H1 (cell line): Measurements from ENCODE around the gene FASLG. TPM values are rescaled to one million over a fixed set of nuclear protein-coding genes. Genes with fewer than 3 reads are reported as not detected.

Source experiments
- CTCF ChIA-PET: fragments of 300-600 bp; sonication (Branson Sonifier 250); formaldehyde crosslinking; loops from one replicate; lab custom pipeline; 2021; ENCODE audit not compliant: partially characterized antibody; lab: Charles Lee
- POLR2A ChIA-PET: fragments of 300-600 bp; sonication (Branson Sonifier 250); formaldehyde crosslinking; loops from one replicate; lab custom pipeline; 2021; ENCODE audit warnings: inconsistent platforms; ENCODE audit not compliant: partially characterized antibody; lab: Charles Lee
- DNase-seq, 2 experiments: peaks; one replicate each; pipeline versions ENCODE4 v3.0.0 to v3.0.0-alpha.2; 2010 to 2022; ENCODE audit warnings: low spot score in 2 of 2, low read depth in 1 of 2, mixed read lengths in 1 of 2
- FAIRE-seq: peaks from 2 replicates; lab custom pipeline; 2011; peaks lifted over from hg19 to GRCh38; lab: Jason Lieb, UNC
- H2AFZ ChIP-seq: 2 replicates; pipeline ENCODE4 v1.8.1; 2012; ENCODE audit warnings: low read length, inconsistent platforms
- H2AK5ac ChIP-seq: 2 replicates; pipeline ENCODE4 v1.6.1; 2013; ENCODE audit warnings: low read depth, low read length
- H2BK120ac ChIP-seq: replicated peaks from 2 replicates; pipeline ENCODE3; 2013; ENCODE audit warnings: low read depth, low read length, inconsistent platforms
- H2BK12ac ChIP-seq: 2 replicates; pipeline ENCODE4 v1.6.1; 2013; ENCODE audit warnings: low read depth, low read length
- H2BK15ac ChIP-seq: 2 replicates; pipeline ENCODE4 v1.6.1; 2013; ENCODE audit warnings: low read length
- H2BK20ac ChIP-seq: 2 replicates; pipeline ENCODE4 v1.6.1; 2013; ENCODE audit warnings: low read length
- H2BK5ac ChIP-seq: 2 replicates; pipeline ENCODE4 v1.6.1; 2013; ENCODE audit warnings: low read depth, low read length
- H3K14ac ChIP-seq: 2 replicates; pipeline ENCODE4 v1.6.1; 2013; ENCODE audit warnings: inconsistent platforms; ENCODE audit not compliant: insufficient read length
- H3K18ac ChIP-seq: 2 replicates; pipeline ENCODE4 v1.6.1; 2013; ENCODE audit warnings: low read length; ENCODE audit errors: extremely low read depth
- H3K23ac ChIP-seq: 2 replicates; pipeline ENCODE4 v1.6.1; 2013; ENCODE audit warnings: inconsistent platforms; ENCODE audit not compliant: insufficient read length
- H3K23me2 ChIP-seq: 2 replicates; pipeline ENCODE4 v1.6.1; 2013; ENCODE audit warnings: low read depth, low read length
- H3K27ac ChIP-seq: 2 replicates; pipeline ENCODE4 v1.6.1; 2011; ENCODE audit warnings: low read depth, low read length, inconsistent platforms
- H3K27me3 ChIP-seq, 4 experiments: replicated peaks in 1 of 4; 1 replicate in 1 of 4; 2 replicates in 3 of 4; pipeline versions ENCODE4 v1.6.1 to v1.8.1; 2011 to 2013; ENCODE audit warnings: low read length in 3 of 4, mild to moderate bottlenecking in 3 of 4, inconsistent platforms in 2 of 4, mixed read lengths in 2 of 4, moderate library complexity in 1 of 4; ENCODE audit not compliant: control insufficient read depth in 3 of 4, insufficient read depth in 3 of 4; ENCODE audit errors: extremely low read depth in 1 of 4
- H3K36me3 ChIP-seq, 4 experiments: 2 replicates each; pipeline versions ENCODE4 v1.6.1 to v1.8.1; 2011 to 2013; ENCODE audit warnings: mild to moderate bottlenecking in 4 of 4, low read length in 3 of 4, moderate library complexity in 2 of 4, control low read depth in 1 of 4, inconsistent platforms in 1 of 4; ENCODE audit not compliant: insufficient read depth in 4 of 4, control insufficient read depth in 2 of 4
- H3K4ac ChIP-seq: replicated peaks from 2 replicates; pipeline ENCODE3; 2013; ENCODE audit warnings: low read length, low read depth, mixed read lengths, inconsistent platforms; ENCODE audit not compliant: insufficient read length
- H3K4me1 ChIP-seq, 4 experiments: replicated peaks in 1 of 4; 1 replicate in 1 of 4; 2 replicates in 3 of 4; pipeline versions ENCODE4 v1.6.1 to v1.8.1; 2011 to 2013; ENCODE audit warnings: low read length in 3 of 4, inconsistent platforms in 2 of 4, mixed read lengths in 1 of 4; ENCODE audit not compliant: insufficient read depth in 4 of 4, control insufficient read depth in 3 of 4
- H3K4me2 ChIP-seq, 2 experiments: 2 replicates each; pipeline versions ENCODE4 v1.6.1 to v1.8.1; 2011 to 2013; ENCODE audit warnings: low read depth in 2 of 2, low read length in 2 of 2, control low read depth in 1 of 2, inconsistent platforms in 1 of 2, mild to moderate bottlenecking in 1 of 2; ENCODE audit not compliant: insufficient read depth in 1 of 2
- H3K4me3 ChIP-seq, 4 experiments: fragments of 200-600, 300-600 bp in 1 of 4; sonication (generic), shearing (Covaris generic), sonication (Bioruptor Twin) in 1 of 4; 2 replicates each; pipeline versions ENCODE4 v1.5.1 to v1.8.1; 2011 to 2016; ENCODE audit warnings: low read length in 4 of 4, low read depth in 3 of 4, control low read depth in 2 of 4, inconsistent platforms in 2 of 4, mild to moderate bottlenecking in 2 of 4, mixed read lengths in 1 of 4, moderate library complexity in 1 of 4; ENCODE audit not compliant: insufficient read depth in 2 of 4; ENCODE audit errors: extremely low read depth in 1 of 4
- H3K56ac ChIP-seq: replicated peaks from 2 replicates; pipeline ENCODE3; 2013; ENCODE audit warnings: low read depth, mild to moderate bottlenecking, mixed read lengths, low read length, inconsistent platforms; ENCODE audit not compliant: insufficient read length
- H3K79me1 ChIP-seq: 2 replicates; pipeline ENCODE4 v1.6.1; 2013; ENCODE audit warnings: low read depth, low read length, control low read depth
- H3K79me2 ChIP-seq, 2 experiments: 2 replicates each; pipeline versions ENCODE4 v1.6.1 to v1.8.1; 2012 to 2013; ENCODE audit warnings: low read length in 2 of 2, mild to moderate bottlenecking in 2 of 2, inconsistent platforms in 1 of 2; ENCODE audit not compliant: insufficient read depth in 2 of 2, control insufficient read depth in 1 of 2
- H3K9ac ChIP-seq, 4 experiments: replicated peaks in 1 of 4; 1 replicate in 1 of 4; 2 replicates in 3 of 4; pipeline versions ENCODE4 v1.6.1 to v1.8.1; 2011 to 2013; ENCODE audit warnings: low read depth in 3 of 4, low read length in 3 of 4, control low read depth in 2 of 4, mild to moderate bottlenecking in 2 of 4, moderate library complexity in 2 of 4, inconsistent platforms in 1 of 4; ENCODE audit errors: extremely low read depth in 1 of 4
- H3K9me3 ChIP-seq, 2 experiments: 2 replicates each; pipeline versions ENCODE4 v1.6.1 to v1.8.1; 2012 to 2013; ENCODE audit warnings: mild to moderate bottlenecking in 2 of 2, moderate library complexity in 2 of 2, control low read depth in 1 of 2, inconsistent platforms in 1 of 2, low read depth in 1 of 2, low read length in 1 of 2, mixed read lengths in 1 of 2; ENCODE audit not compliant: insufficient read depth in 2 of 2
- H4K20me1 ChIP-seq, 2 experiments: replicated peaks in 1 of 2; 2 replicates each; pipeline versions ENCODE3 to v1.8.1; 2011 to 2013; ENCODE audit warnings: inconsistent platforms in 2 of 2, low read length in 2 of 2, mild to moderate bottlenecking in 1 of 2; ENCODE audit not compliant: insufficient read depth in 2 of 2, control insufficient read depth in 1 of 2
- H4K5ac ChIP-seq: 2 replicates; pipeline ENCODE4 v1.6.1; 2013; ENCODE audit warnings: low read length, low read depth, mixed read lengths, inconsistent platforms; ENCODE audit not compliant: insufficient read length
- H4K8ac ChIP-seq: 2 replicates; pipeline ENCODE4 v1.8.0; 2013; ENCODE audit warnings: mild to moderate bottlenecking, moderate library complexity, low read length, inconsistent platforms; ENCODE audit not compliant: insufficient read depth; ENCODE audit errors: extremely low read depth
- H4K91ac ChIP-seq: replicated peaks from 2 replicates; pipeline ENCODE3; 2013; ENCODE audit warnings: low read length, mixed read lengths, inconsistent platforms; ENCODE audit not compliant: insufficient read length
- BRCA1 ChIP-seq: IDR thresholded peaks from 2 replicates; pipeline ENCODE4 v1.6.1; 2012; ENCODE audit warnings: low read depth, low read length, improper control_type of control experiment
- MAFK ChIP-seq: IDR thresholded peaks from 2 replicates; pipeline ENCODE4 v1.6.1; 2012; ENCODE audit warnings: low read depth, mild to moderate bottlenecking, improper control_type of control experiment, low read length
- RFX5 ChIP-seq: IDR thresholded peaks from 2 replicates; pipeline ENCODE4 v1.6.1; 2011; ENCODE audit warnings: low read depth, low read length, improper control_type of control experiment, borderline replicate concordance
- RXRA ChIP-seq: IDR thresholded peaks from 2 replicates; pipeline ENCODE4 v1.6.1; 2011; ENCODE audit warnings: low read depth, mild to moderate bottlenecking, low read length, moderate library complexity; ENCODE audit not compliant: insufficient read depth
- TBP ChIP-seq: IDR thresholded peaks from 2 replicates; pipeline ENCODE4 v1.6.1; 2011; ENCODE audit warnings: low read depth, low read length, improper control_type of control experiment
- TEAD4 ChIP-seq: IDR thresholded peaks from 2 replicates; pipeline ENCODE4 v1.6.1; 2012; ENCODE audit warnings: low read depth, low read length, inconsistent platforms, mixed read lengths
- WGBS, 2 experiments: shearing (Covaris generic) in 1 of 2; methylation state at CpG; one replicate each; pipeline versions ENCODE4 v1.1.6 to v1.1.7; 2013 to 2015; ENCODE audit warnings: low lambda C conversion rate in 2 of 2, mixed read lengths in 2 of 2, inconsistent platforms in 1 of 2, low coverage in 1 of 2, missing lambda C conversion rate in 1 of 2; ENCODE audit not compliant: insufficient replicate concordance in 2 of 2, insufficient coverage in 1 of 2, insufficient read length in 1 of 2; ENCODE audit errors: extremely low coverage in 1 of 2, missing lambda C conversion rate in 1 of 2; 5-methylcytosine and 5-hydroxymethylcytosine counted together
- polyA plus RNA-seq, 7 experiments: library from polyadenylated mRNA; depleted of rRNA in 3 of 7; stranded (reverse) in 5 of 7; unstranded in 2 of 7; fragments of >200 nt in 5 of 7; fragments of 200-250 nt in 2 of 7; gene quantifications; 1 replicate in 5 of 7; 2 replicates in 1 of 7; 4 replicates in 1 of 7; pipeline versions ENCODE4 v1.2.1 to v1.2.3, GENCODE V29; 2011 to 2013; ENCODE audit warnings: missing spikeins in 2 of 7, mixed read lengths in 2 of 7
- total RNA-seq: library from RNA; stranded (reverse); fragmentation: NEBNext Ultra II Directional; extraction: Animal tissue kit (Norgen Biotek cat#: 25700); gene quantifications from 2 replicates; pipeline ENCODE4 v1.2.1, GENCODE V29; 2021

The FASLG gene
- total and polyA plus RNA-seq, 2 of the 8 experiments (the other 6 are each of a cell fraction or from before 2014, with no cell fraction given): not detected

GRCh38 chr1:172653015-172653709 lies 5.7 kb upstream of the FASLG start:
- H2BK12ac ChIP-seq: no peak overlapping the region
- no peak overlapping the region for H3K56ac ChIP-seq
- H4K20me1 ChIP-seq: no peaks in the 10 kb centered on the region
- H3K79me1 ChIP-seq: no peaks in the 10 kb centered on the region
- no peak overlapping the region for H3K23ac ChIP-seq
- no peak overlapping the region for H3K4ac ChIP-seq
- FAIRE-seq: no peak
- no peaks in the 10 kb centered on the region for H3K27me3 ChIP-seq
- no peak overlapping the region for H3K4me2 ChIP-seq
- no peak overlapping the region for H2AFZ ChIP-seq
- no peaks in the 10 kb centered on the region for H3K4me1 ChIP-seq
- 52% methylated on average over 5 of the region's 5 CpGs; no CpG with 5 or more reads in 1 of the 2 experiments for WGBS, 2 experiments
- H3K4me3 ChIP-seq: no peak overlapping the region
- DNase-seq: no peak
- no peak overlapping the region for H4K5ac ChIP-seq
- H2BK15ac ChIP-seq: no peak overlapping the region
- no peak overlapping the region for H4K91ac ChIP-seq
- H3K9me3 ChIP-seq: no peaks in the 10 kb centered on the region
- no peak overlapping the region for H4K8ac ChIP-seq
- no peaks in the 10 kb centered on the region for H3K36me3 ChIP-seq
- H3K27ac ChIP-seq: no peak overlapping the region
- H3K18ac ChIP-seq: no peak overlapping the region
- POLR2A ChIA-PET: no interaction called here
- H2BK5ac ChIP-seq: no peak overlapping the region
- H2AK5ac ChIP-seq: no peak overlapping the region
- no peaks in the 10 kb centered on the region for H3K23me2 ChIP-seq
- no peaks in the 10 kb centered on the region for H3K79me2 ChIP-seq
- CTCF ChIA-PET: interaction anchor here (1.2 to 1.3 kb wide), 2 partner anchors 67 to 75 kb away, joined by 3 to 4 read pairs; no protein-coding TSS in a partner anchor
- H3K9ac ChIP-seq: no peak overlapping the region
- no peak overlapping the region for H2BK120ac ChIP-seq
- no peak overlapping the region for H3K14ac ChIP-seq
- H2BK20ac ChIP-seq: no peak overlapping the region
- TF ChIP-seq MAFK: no peak
- TF ChIP-seq RXRA: no peak
- TF ChIP-seq BRCA1: no peak
- TF ChIP-seq RFX5: no peak
- no peak for TF ChIP-seq TEAD4
- no peak for TF ChIP-seq TBP
